Measurements from ENCODE around the gene OR9K2.

- TF ChIP-seq SIN3A (IDR thresholded peaks at IDR 0.05; ENCODE audit: low read depth, low read length) (no peak), CTCF (IDR thresholded peaks at IDR 0.05 in 2 of 3, conservative IDR thresholded peaks at IDR 0.05 in 1 of 3; ENCODE audit: control insufficient read depth in 2 of 3, extremely low read depth in 1 of 3, insufficient read depth in 1 of 3, low read depth in 3 of 3, low read length in 3 of 3) (no peak), GABPA (IDR thresholded peaks at IDR 0.05; ENCODE audit: low read depth) (no peak), MTA2 (IDR thresholded peaks at IDR 0.05; ENCODE audit: low read depth) (no peak), POLR2A (IDR thresholded peaks at IDR 0.05; ENCODE audit: low read depth, low read length) (no peak), CBFB (IDR thresholded peaks at IDR 0.05; ENCODE audit: low read depth) (no peak), ATF2 (IDR thresholded peaks at IDR 0.05; ENCODE audit: low read length) (no peak), MTA3 (IDR thresholded peaks at IDR 0.05; ENCODE audit: borderline replicate concordance, low read length) (no peak), BRCA1 (IDR thresholded peaks at IDR 0.05; ENCODE audit: low read depth, low read length) (no peak), SUZ12 (IDR thresholded peaks at IDR 0.05; ENCODE audit: unreplicated experiment) (no peak), CBX3 (IDR thresholded peaks at IDR 0.05; ENCODE audit: borderline replicate concordance, low read depth) (no peak), SMC3 (IDR thresholded peaks at IDR 0.05; ENCODE audit: borderline replicate concordance, low read length) (no peak), MXI1 (IDR thresholded peaks at IDR 0.05; ENCODE audit: low read depth, low read length) (no peak), TCF7 (IDR thresholded peaks at IDR 0.05; ENCODE audit: borderline replicate concordance) (no peak)
These were observed at the start of gene OR9K2 for GRCh38 chr12:55126106-55126505.

Measured in GM12878 (cell line).